Measurements from ENCODE around the gene IP6K1. TPM values are rescaled to one million over a fixed set of nuclear protein-coding genes. Genes with fewer than 3 reads are reported as not detected.
A peak's percentile ranks its signal among the peaks of the same experiment; 100 is the strongest.

The IP6K1 gene
- total RNA-seq, 8 experiments from 2014 or later = 25.2 to 43.5 (median 29.7) TPM

GRCh38 chr3:49804141-49805041, 18.0 kb upstream of the IP6K1 start:
- Histone ChIP-seq H3K4me1 (replicated peaks in 1 of 2) (peaks cover 26 to 38% of the 10 kb centered on the region in 2 donors), H3K27ac (no peak overlapping the region), H3K4me3 (peak overlapping the region in 1 of 5 donors; percentile 84)
- in situ Hi-C loops (cut with MboI; ENCODE audit: low pct_unique_long_range_greater_than_20kb in 2 of 9, low sequenced_read_pairs in 9 of 9, unreplicated experiment in 9 of 9) = loop anchor here in 1 of 9 experiments (25.0 kb wide), 1 partner anchor 108 kb away; the partner anchor contains the start of gene MST1R
- ATAC-seq (replicated peaks in 6 of 8) = no peak
- WGBS, 10 experiments = 40 to 91% (median 79%) methylated on average over 1 to 8 of the region's 26 CpGs; no CpG with 5 or more reads in 6 of the 10 experiments

GRCh38 chr3:49803465-49804140, 17.3 kb upstream of the IP6K1 start:
- 0% methylated on average over 4 of the region's 41 CpGs; no CpG with 5 or more reads in 9 of the 10 experiments for WGBS, 10 experiments
- Histone ChIP-seq H3K4me3 (peak overlapping the region; percentile 55 to 90 (median 81)), H3K27ac (peak overlapping the region; percentile 65 to 75), H3K4me1 (replicated peaks in 1 of 2) (peaks cover 26 to 38% of the 10 kb centered on the region in 2 donors)
- ATAC-seq (replicated peaks in 6 of 8) = peak in 4 of 8 experiments; percentile 18 to 54 (median 36)
- in situ Hi-C loops (cut with MboI; ENCODE audit: low pct_unique_long_range_greater_than_20kb in 2 of 9, low sequenced_read_pairs in 9 of 9, unreplicated experiment in 9 of 9) = loop anchor here in 1 of 9 experiments (25.0 kb wide), 1 partner anchor 109 kb away; the partner anchor contains the start of gene MST1R

DNA sequence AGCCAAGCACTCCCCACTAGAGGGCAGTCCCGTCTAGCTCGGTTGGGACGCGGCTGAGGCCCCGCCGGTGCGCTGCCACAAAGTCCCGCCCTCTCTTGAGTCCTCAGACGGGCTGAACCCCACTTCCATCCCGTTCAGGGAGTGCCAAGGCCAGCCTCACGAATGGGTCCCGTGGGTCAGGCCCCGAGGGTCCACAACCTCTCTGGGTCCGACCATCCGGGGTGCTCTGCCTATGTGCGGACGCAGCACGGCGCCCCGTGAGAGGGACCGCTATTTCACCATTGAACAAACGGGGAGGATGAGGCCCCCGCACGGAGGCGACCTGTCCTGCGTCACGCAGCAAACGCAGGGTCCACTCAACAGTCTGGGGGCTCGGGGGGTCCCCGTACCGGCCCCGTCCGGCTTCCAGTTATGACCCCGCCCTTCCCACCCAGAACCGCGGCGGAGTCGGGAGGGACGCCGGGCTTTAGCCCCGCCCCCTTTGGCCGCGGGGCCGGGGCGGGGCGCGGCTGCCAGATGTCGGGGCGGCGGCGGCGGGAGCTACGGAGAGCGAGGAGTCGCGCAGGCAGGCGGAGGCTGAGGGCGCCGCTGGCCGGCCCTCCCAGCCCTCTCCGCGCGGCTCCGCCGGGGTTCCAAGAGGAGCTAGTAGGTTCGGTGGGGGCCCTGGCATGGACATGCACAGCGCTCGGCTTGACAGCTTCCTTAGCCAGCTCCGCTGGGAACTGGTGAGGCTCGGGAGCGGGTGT, 16.6 kb upstream of the IP6K1 start, which contains the start of gene INKA1:
TSS of gene INKA1 (plus strand) at position 543 of the 746 bp plus-strand sequence. CDS start at position 675, 132 bp downstream.
- peak within 1 kb of the TSS; percentile 55 to 90 (median 81) for H3K4me3 ChIP-seq
- in situ Hi-C loops (cut with MboI; ENCODE audit: low pct_unique_long_range_greater_than_20kb in 2 of 9, low sequenced_read_pairs in 9 of 9, unreplicated experiment in 9 of 9) = loop anchor here in 1 of 9 experiments (25.0 kb wide), 1 partner anchor 109 kb away; the partner anchor contains the start of gene MST1R
- peak within 1 kb of the TSS; percentile 65 to 75 for H3K27ac ChIP-seq
- peaks cover 26 to 38% of the 10 kb centered on the region in 2 donors for H3K4me1 ChIP-seq (replicated peaks in 1 of 2)
- WGBS, 10 experiments = 0 to 3% (median 0%) methylated on average over 1 to 6 of the region's 71 CpGs; no CpG with 5 or more reads in 6 of the 10 experiments
- ATAC-seq (replicated peaks in 6 of 8) = peak; percentile 70 to 87 (median 81)

DNA sequence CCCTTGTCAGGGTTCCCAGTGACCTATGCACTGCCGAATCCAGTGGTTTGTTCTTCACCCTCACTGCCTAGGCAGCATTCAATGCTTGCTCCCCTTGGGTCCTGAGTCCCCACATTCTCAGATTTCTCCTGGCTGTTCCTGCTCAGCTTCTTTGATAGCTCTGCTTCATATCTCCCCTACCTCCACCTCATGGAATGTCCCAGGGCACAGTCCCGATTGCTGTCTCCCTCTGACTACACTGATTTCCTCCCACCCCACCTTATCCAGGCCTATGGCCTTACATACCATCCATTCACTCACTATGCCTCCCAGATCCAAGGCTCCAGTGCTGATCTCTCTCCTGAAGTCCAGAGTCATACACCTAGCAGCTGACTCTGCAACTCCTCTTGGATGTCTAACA, 14.8 kb upstream of the IP6K1 start:
- no peak overlapping the region for H3K27ac ChIP-seq
- in situ Hi-C loops (cut with MboI; ENCODE audit: low pct_unique_long_range_greater_than_20kb in 2 of 9, low sequenced_read_pairs in 9 of 9, unreplicated experiment in 9 of 9) = loop anchor here in 1 of 9 experiments (25.0 kb wide), 1 partner anchor 111 kb away; the partner anchor contains the start of gene MST1R
- no peak for ATAC-seq (replicated peaks in 6 of 8)
- H3K4me3 ChIP-seq = no peak overlapping the region
- peaks cover 19 to 26% of the 10 kb centered on the region in 2 donors for H3K4me1 ChIP-seq (replicated peaks in 1 of 2)
- WGBS, 10 experiments = 100% methylated on average over 1 to 2 of the region's 2 CpGs; no CpG with 5 or more reads in 5 of the 10 experiments

- Histone ChIP-seq H3K4me1 (replicated peaks in 1 of 2) (peaks cover 5 to 12% of the 10 kb centered on the region in 2 donors), H3K27ac (no peak within 1 kb of the TSS), H3K4me3 (no peak within 1 kb of the TSS)
- 20 to 83% (median 80%) methylated on average over 1 to 3 of the region's 4 CpGs; no CpG with 5 or more reads in 5 of the 10 experiments for WGBS, 10 experiments
- in situ Hi-C loops (cut with MboI; ENCODE audit: low pct_unique_long_range_greater_than_20kb in 2 of 9, low sequenced_read_pairs in 9 of 9, unreplicated experiment in 9 of 9) = loop anchor here in 1 of 9 experiments (25.0 kb wide), 1 partner anchor 113 kb away; the partner anchor contains the start of gene MST1R
- peak in 2 of 8 experiments; percentile 36 to 46 for ATAC-seq (replicated peaks in 6 of 8)
Observed at GRCh38 chr3:49799761-49800160, 13.4 kb upstream of the IP6K1 start, which contains the start of gene CDHR4. Gene CDHR4 (minus strand): TSS chr3:49799873. CDS start chr3:49799812, 61 bp downstream.

DNA sequence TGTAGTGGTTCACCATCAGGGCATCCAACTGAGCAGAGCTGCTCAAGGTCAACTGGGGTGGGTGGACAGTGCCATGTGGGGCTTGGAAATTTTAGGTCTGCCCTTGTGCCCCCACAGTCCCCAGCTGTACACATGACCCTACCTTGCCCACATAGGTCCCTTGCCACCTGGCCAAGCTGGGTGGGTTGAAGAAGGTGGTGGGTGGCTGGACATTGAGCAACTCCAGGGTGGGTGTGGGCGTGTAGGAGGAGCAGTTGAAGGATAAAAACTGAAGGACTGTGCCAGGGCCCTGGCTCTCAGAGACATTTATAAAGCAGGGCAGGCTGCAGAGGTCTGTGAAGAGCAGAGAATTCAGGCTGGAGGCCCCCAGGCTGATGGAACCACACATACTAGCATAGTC, 12.8 kb upstream of the IP6K1 start:
- Histone ChIP-seq H3K27ac (no peak overlapping the region), H3K4me3 (no peak overlapping the region), H3K4me1 (replicated peaks in 1 of 2) (peaks cover 4 to 6% of the 10 kb centered on the region in 2 donors)
- in situ Hi-C loops (cut with MboI; ENCODE audit: low pct_unique_long_range_greater_than_20kb in 2 of 9, low sequenced_read_pairs in 9 of 9, unreplicated experiment in 9 of 9) = no loop called here
- no peak for ATAC-seq (replicated peaks in 6 of 8)
- 17% methylated on average over 1 of the region's 1 CpG; no CpG with 5 or more reads in 9 of the 10 experiments for WGBS, 10 experiments

- H3K27ac ChIP-seq = no peak overlapping the region
- H3K4me1 ChIP-seq (replicated peaks in 1 of 2) = peaks cover 12 to 16% of the 10 kb centered on the region in 2 donors
- no peak overlapping the region for H3K4me3 ChIP-seq
- in situ Hi-C loops (cut with MboI; ENCODE audit: low pct_unique_long_range_greater_than_20kb in 2 of 9, low sequenced_read_pairs in 9 of 9, unreplicated experiment in 9 of 9) = no loop called here
- WGBS, 10 experiments = 57 to 86% (median 86%) methylated on average over 2 to 5 of the region's 24 CpGs; no CpG with 5 or more reads in 7 of the 10 experiments
- no peak for ATAC-seq (replicated peaks in 6 of 8)
Observed at GRCh38 chr3:49794926-49795905, 8.9 kb upstream of the IP6K1 start.

DNA sequence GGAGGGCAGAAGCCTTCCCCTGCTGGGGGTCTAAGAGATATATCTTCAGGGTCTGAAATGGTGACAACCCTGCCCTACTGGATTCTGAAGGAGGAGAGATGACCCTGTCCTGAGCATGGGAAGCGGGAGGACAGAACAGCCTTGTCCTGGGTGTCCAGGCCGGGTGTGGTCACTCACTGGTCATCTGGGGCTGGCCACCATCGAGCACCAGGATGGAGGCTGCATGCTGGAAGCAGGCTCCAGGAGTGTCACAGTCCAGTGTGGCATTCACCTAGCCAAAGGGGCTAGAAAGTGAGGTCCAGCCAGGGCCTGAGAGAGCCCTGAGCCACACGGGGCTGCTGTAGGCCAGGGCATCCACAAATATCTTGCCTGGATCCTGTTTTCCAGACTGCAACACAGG, 8.1 kb upstream of the IP6K1 start:
- ATAC-seq (replicated peaks in 6 of 8) = no peak
- 20 to 100% (median 60%) methylated on average over 1 to 2 of the region's 4 CpGs; no CpG with 5 or more reads in 6 of the 10 experiments for WGBS, 10 experiments
- no peak overlapping the region for H3K27ac ChIP-seq
- H3K4me1 ChIP-seq (replicated peaks in 1 of 2) = peaks cover 17 to 19% of the 10 kb centered on the region in 2 donors
- H3K4me3 ChIP-seq = no peak overlapping the region
- in situ Hi-C loops (cut with MboI; ENCODE audit: low pct_unique_long_range_greater_than_20kb in 2 of 9, low sequenced_read_pairs in 9 of 9, unreplicated experiment in 9 of 9) = no loop called here

DNA sequence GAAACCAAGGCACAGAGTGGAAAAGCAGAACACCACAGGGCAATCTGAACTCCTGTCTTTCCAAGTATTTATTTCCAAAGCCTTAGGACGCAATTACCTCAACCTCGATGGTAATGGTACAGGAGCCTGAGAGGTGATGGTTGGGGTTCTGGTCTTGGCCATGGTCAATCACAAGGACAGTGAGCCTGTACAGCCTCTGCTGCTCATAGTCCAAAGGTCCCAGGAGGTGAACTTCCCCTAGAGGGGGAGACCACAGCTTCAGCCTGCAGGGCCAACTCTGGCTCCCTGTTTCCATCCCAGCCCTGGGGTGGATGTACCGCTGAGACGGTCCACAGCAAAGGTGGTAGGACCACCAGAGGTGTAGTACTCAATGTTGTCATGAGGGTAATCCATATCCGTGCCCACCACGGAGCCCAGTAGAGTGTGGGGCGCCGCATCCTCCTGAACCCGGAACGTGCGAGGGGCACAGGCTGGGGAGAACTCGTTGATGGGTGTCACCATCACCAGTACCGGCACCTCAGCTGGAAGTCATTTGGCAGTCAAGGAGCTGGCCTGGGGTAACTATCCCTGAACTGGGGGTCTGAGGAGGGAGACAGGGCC, 7.2 kb upstream of the IP6K1 start:
- 50 to 100% (median 80%) methylated on average over 1 to 12 of the region's 13 CpGs; no CpG with 5 or more reads in 3 of the 10 experiments for WGBS, 10 experiments
- ATAC-seq (replicated peaks in 6 of 8) = no peak
- peaks cover 17 to 19% of the 10 kb centered on the region in 2 donors for H3K4me1 ChIP-seq (replicated peaks in 1 of 2)
- no peak overlapping the region for H3K4me3 ChIP-seq
- in situ Hi-C loops (cut with MboI; ENCODE audit: low pct_unique_long_range_greater_than_20kb in 2 of 9, low sequenced_read_pairs in 9 of 9, unreplicated experiment in 9 of 9) = no loop called here
- no peak overlapping the region for H3K27ac ChIP-seq

DNA sequence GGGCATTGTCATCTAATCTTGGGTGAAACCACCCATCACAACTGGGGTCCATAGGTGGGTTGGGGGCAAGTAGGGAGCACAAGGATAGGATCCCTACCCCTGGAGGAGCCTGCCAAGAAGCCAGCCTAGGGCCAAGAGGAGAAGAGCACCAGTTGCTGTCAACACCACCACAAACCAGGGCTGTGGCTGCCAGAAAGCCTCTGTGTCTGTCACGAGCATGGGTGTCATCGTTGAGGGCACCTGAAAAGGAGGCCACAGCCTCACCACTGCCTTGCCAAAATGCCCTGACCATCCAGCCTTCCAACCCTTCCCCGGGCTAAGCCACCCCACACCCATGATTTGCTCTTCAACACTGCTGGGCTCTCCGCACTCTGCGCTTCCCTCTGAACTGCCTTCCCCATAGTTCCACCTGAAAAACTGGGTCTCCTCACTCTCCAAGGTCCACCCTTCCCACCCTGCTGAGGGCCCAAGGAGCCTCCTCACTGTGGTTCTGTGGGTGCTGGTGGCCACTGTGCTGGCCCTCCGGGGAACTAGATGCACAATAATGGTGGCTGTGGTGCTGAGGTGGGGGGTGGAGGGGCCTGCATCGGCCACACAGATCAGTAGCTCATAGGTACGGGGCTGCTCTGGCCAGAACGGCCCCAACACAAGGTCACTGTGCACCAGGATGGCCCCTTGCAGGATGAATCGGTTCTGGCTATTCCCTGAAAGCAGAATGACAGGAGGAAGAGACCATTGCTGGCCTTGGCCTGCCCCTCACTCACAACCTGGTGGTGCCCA, 6.2 kb upstream of the IP6K1 start:
- H3K27ac ChIP-seq = no peak overlapping the region
- ATAC-seq (replicated peaks in 6 of 8) = no peak

More for the DNA sequence above, 6.2 kb upstream of the IP6K1 start:
- Histone ChIP-seq H3K4me1 (replicated peaks in 1 of 2) (peaks cover 17 to 19% of the 10 kb centered on the region in 2 donors), H3K4me3 (no peak overlapping the region)
- in situ Hi-C loops (cut with MboI; ENCODE audit: low pct_unique_long_range_greater_than_20kb in 2 of 9, low sequenced_read_pairs in 9 of 9, unreplicated experiment in 9 of 9) = no loop called here
- 27 to 90% (median 63%) methylated on average over 1 to 3 of the region's 10 CpGs; no CpG with 5 or more reads in 4 of the 10 experiments for WGBS, 10 experiments

Measured in motor neuron (in vitro differentiated cells).